NK-92 (cell line): ENCODE data around the gene PATJ.
"Not testable (repeated sequence)": the region's sequence is repeated elsewhere in the genome, so short reads cannot be mapped to it uniquely, and the experiment has no call there.

Source experiments
- DNase-seq: peaks from one replicate; lab custom pipeline; 2025; ENCODE audit not compliant: unreplicated experiment; lab: John Stamatoyannopoulos, UW

Gene PATJ

DNA sequence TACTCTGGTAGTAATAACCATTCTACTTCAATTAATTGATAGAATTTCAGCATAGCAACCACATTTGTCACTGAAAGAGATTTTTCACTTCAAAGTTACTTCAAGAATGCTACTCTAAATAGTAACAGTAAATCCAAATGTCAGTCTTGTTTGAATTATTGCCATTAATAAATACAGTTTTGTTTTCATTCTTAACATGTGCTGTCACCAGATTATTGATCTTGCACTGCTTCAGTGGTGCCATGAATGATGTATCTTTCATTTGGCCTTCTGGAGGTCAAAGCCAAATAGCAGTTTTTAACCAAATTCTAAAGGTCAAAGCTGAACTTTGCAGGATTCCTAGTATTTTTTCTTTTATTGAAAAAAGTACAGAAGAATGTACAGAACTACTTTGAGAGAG is 199.5 kb downstream of the PATJ start:
- no peak for DNase-seq

DNA sequence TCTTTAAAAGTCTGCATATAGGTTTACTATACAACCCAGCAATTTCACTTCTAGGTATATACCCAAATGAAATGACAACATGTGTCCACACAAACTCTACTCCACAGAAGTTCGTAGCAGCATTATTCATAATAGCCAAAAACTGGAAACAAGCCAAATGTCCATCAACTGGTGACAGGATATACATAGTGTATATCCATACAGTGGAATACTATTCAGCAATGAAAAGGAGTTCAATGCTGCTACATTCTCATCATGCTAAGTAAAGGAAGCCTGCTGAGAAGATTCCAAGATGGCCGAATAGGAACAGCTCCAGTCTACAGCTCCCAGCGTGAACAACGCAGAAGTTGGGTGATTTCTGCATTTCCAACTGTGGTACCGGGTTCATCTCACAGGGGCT is 200.6 kb downstream of the PATJ start:
- no peak for DNase-seq

DNA sequence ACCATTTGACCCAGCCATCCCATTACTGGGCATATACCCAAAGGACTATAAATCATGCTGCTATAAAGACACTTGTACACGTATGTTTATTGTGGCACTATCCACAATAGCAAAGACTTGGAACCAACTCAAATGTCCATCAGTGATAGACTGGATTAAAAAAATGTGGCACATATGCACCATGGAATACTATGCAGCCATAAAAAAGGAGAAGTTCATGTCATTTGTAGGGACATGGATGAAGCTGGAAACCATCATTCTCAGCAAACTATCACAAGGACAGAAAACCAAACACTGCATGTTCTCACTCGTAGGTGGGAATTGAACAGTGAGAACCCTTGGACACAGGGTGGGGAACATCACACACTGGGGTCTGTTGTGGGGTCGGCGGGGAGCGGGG is 206.4 kb downstream of the PATJ start:
- DNase-seq: not testable (repeated sequence)

DNA sequence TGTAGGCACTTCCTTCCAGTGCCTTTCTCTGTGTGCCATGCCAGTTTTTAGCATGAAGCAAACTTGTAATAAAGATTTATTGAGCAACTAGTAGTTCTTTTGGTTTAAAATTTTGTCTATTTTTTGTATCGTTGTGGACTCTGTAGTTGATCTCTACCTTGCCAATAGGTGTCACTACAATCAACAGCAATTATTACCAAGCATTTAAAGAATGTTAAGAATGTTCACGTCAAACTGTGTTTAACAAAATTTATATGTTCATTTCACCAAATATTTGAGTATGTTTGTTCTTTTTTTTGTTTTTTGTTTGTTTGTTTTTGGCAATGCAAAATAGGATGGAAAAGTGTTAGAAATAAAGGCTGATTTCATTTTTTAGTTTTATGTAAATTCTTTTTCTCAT is 208.1 kb downstream of the PATJ start:
- DNase-seq: no peak

DNA sequence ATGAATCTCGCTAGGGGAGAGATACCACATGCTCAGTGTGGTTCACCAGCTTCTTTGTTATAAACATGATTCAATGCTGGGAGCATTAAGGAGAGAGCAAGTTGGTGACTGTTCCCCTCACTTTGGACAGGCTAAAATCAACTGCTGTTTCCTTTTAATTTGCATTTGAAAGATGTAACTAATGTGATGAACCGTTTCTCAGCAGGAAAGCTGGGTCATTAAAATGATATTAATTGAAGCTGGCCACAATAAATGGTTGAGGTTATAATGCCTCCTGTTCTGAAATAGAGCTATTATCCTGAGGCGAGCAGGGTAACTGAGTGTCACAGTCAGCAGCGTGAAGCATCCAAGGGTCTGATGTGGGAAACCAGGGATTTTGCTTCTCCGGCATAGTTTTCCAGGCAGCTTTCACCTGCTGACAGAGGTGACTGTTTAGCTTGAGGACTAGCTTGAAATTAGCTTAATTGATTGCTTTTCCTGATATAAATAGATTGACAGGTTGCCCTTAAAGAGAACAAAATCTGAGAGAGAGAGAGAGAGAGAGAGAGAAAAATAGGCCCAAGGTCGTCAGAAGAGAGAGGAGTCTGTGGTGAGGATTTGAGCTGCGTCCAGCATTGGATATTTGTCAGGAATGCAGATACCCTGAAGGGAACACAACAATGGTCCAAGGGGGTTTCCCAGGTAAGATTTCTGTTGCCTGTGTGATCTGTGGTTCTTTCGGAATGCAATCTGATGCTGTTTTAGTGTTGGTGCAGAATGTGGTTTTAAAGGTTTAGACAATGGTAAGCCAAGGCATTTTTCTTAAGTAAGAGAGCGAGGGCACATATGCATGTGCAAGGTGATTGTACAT is 209.7 kb downstream of the PATJ start:
- DNase-seq: no peak

DNA sequence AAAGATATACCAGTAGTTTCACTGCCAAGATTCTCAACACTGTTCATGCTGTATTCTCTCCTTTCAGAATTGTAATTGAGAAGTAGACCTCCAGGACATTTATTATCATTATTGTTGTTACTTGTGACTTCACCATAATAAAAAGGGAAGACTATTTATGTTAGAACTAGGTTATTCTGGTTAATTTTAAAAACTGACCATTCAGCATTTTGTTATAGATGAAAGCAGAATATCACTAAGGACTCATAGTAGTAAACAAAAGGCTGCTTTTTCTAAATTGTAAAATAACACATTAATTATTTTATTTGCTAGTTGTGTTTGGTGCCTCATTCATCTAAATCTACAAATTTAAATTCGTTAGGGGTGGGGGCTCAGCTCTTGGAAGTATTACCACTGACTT is 210.4 kb downstream of the PATJ start:
- no peak for DNase-seq

DNA sequence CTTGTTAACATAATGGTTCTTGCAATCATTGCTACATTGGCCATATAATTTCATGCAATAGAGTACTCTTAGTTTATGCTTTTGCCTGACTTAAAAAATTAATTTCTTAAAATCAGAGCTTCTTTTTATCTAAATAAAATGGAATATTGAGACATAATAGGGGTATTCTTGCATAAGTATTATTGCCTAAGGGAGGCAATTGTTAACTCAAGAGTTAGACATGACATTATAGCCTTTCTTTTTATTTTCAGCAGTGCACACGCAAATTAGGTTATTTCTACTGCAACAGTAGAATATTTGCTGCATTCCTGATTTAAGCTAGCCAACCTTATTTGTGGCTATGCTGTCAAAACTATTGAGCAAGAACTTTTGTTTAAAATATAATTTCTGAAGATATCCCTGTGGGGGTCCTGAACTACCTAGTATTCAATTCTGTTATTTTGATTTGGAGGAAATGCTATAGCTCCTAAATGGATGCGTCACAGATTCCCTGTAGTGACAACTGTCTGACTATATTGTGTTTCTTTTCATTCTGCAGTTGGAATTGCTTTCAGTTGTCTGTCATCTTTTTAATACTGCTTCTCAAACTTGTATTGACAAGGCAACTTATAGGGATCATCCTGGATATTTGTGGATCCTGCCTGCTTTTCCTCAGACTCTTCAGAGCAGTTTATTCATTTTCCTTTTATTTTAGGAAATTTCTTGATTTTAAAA is 211.0 kb downstream of the PATJ start:
- no peak for DNase-seq

DNA sequence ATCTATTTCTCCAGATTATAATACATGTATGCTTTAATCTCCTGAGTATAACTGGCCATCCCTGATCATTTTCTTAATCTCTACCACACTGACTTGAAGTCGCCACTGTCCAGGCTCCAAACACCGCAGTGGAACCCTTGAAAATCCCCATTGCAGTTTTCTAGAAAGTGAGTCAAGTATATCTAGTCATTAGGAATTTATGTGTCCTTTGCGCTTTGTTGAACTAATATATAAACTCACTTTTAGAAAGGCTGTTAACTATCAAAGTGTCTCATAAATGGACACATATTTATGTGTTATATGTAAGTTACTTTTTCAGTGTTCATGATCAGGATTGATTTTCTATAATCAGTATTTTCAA is 211.5 kb downstream of the PATJ start:
- no peak for DNase-seq

DNA sequence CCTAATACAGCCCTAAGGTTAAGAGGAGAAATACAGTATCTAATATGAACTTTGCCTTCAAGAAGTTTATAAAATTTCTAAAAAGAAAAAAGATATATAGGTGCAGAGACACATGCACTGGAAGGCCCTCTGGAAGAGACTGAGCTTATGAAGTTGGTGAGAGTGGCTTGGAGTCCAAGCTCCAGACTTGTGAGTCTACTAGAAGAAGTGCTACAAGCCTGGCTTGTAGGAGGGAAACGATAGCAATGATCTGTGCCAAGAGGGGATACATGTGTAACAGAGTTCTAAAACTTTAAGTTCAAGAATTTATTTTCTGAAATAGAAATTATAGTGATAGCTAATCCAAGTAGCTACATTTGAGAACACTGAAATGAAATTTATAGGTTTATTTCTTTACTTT is 213.0 kb downstream of the PATJ start:
- no peak for DNase-seq

DNA sequence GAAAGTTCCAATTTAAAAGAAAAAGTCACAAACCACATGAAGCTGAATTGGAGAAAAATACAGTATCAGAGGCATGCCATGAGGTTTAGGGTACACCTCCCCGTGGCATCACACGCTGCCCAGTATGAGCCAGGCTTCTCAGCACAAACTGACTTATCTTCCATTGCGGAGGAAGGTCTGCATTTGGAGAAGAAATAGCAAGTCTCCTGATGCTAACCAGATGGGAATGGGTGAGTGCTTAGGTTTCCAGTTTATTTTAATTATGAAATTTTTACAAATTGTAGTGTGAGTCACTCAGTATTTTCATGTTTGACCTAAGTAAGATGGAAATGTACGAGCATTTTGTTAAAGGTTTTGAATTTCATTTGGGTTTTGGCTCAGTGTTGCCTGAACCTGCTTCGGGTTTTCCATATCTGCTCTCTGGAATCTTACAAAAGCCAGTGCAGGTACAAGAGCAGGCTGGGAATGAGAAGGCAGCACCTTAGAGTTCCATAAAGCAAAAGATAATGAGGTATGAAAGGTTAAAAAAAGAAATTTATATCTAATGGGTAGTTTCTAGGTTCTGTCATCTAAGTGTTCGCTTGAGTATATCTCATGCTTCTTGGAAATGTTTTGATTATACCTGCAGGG is 213.9 kb downstream of the PATJ start:
- no peak for DNase-seq

DNA sequence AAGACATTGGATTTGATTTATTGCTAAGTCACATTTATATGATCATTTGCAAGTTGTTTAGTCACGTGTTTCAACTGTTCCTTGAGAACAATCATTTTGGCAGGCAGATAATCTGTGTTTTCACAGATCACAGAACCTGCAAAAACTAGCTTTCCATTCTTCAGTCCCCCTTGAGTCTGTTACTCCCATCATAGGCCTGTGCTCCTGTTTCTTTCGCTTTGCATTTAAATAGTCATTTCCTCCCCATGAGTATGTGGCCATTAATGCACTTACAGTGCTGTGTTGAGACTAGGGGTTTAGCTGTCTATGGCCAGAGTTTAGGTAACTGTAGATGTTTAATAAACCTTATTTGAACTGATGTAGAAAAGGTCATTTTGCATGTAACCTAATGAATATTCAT is 214.5 kb downstream of the PATJ start:
- no peak for DNase-seq

DNA sequence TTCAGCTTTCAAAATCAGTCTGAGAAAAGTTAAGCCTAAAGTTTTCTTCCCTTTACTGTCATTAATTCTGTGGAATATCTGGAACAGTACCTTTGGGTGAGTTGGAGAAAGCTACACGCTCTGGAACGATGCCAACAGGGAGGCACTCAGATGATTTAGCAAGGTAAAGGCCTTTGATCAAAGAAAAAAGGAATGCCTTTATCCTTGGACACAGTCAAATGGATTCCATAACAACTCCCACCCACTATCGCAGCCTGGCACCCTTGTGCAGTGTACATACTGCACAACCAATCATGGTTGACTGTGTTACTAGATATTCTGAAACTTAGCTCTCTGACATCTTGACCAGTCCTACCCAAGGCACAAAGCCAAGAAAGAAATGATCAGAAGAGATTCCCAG is 218.7 kb downstream of the PATJ start:
- DNase-seq: no peak

DNA sequence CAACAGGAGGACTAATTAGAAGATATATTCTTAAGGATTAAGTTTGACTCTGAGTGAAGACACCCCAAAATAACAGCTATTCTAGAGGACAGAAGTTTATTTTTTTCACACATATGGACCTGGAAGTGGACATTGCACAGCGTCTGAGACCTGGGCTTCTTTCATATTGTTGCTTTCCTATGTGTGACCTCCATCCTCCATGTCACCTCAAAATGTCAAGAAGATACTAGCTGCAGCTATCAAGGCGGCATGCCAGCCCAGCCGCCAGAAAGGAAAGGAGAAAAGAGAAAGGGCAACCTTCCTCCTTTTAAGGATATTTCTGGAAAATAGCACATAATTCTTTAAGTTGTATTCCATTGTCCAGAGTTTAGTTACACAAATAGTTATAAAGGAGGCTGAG is 220.4 kb downstream of the PATJ start:
- DNase-seq: no peak

DNA sequence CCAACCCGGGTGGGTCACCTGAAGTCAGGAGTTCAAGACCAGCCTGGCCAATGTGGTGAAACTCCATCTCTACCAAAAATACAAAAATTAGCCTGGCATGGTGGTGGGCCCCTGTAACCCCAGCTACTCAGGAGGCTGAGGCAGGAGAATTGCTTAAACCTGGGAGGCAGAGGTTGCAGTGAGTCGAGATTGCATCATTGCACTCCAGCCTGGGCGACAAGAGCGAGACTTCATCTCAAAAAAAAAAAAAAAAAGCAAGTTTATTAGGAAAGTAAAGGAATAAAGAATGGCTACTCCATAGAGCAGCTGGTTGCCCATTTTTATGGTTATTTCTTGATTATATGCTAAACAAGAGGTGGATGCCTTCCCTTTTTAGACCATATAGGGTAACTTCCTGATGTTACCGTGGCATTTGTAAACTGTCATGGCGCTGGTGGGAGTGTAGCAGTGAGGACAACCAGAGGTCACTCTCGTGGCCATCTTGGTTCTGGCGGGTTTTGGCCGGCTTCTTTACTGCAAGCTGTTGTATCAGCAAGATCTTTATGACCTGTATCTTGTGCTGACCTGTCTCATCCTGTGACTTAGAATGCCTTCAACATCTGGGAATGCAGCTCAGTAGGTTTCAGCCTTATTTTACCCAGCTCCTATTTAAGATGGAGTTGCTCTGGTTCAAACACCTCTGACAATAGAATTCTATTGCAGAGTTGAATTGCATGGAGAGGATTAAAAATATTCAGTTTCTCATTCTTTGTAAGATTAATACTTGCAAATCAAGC is 224.4 kb downstream of the PATJ start:
- DNase-seq: not testable (repeated sequence)

DNA sequence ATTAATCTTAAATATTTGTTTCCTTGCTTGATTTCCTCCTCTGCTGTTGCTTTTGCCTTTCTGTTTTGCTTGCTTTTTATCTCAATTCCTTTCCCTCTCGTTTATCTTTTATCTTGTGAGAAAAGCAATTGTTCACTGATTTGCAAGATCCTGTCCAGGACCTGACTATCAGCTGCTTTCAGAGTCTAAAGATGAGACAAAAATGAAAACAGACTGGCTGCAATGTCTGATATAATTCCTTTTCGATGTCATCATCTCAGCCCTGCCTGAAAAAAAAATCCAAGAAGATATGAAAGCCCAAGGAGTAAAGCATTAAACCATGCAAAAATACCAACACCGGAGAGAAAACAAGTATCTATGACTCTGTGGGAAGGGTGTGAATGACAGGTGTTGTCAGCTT is 225.5 kb downstream of the PATJ start:
- DNase-seq: no peak

DNA sequence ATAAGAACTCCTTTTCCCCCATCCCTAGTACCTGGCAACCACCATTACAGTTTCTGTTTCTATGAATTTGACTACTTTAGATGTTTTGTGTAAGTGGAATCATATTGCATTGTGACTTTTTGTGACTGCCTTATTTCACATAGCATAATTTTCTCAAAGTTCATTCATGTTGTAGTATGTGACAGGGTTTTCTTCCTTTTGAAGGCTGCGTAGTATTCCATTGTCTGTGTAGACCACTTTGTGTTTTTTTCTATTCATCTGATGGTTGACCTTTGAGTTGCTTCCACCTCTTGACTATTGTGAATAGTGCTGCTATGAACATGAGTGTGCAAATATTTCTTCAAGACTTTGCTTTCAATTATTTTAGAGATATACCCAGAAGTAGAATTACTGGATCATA is 226.6 kb downstream of the PATJ start:
- no peak for DNase-seq

DNA sequence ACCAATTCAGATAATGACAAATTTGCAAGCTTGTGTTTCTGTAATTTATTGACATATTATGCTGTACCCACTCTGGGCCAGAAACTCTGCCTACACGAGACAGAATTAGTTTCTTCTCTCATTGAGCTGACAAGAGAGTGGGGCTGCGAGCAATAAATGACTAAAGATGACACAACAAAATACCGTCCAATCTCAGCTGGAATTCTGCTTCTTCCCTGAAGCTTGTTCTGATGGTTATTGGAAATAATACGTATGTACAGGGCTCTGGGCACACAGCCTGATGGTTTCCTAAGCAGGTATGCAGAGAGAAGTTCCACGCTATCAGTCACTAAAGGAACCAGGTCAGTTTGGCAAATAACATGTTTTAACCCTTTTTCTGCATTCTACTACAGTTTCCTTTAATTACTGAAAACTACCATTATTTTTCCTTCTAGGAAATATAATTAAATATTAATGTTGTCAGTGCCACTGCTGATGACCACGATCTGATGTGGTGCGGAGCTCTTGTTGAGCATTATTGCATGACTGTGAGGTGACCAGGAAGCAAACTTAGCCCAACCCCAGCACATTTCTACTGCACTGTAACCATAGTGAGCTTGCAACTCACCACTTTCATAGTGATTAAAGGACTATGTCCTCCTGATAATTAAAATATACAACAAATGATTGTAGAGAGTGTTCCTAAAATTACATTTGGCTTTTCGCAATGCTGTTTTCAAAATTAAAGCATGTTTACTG is 231.0 kb downstream of the PATJ start:
- DNase-seq: no peak

DNA sequence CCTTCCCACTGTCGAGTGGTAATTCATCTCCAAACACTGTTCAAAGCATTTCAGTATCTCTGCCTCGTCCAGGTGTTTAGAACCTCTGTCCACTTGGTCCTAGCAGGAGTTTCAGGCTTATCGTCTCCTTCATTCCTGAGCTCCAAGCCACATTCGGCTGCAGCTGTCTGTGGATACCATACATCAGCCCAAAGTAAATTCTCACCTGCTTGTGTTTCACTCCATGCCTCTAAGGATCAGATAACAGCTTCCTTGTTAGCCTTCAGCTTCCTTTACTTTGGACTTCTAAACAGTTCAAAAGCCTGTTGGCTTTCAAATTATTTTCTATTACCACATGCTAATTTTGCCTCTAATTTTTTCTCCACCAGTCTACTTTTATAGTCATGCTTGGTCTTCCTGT is 233.4 kb downstream of the PATJ start:
- no peak for DNase-seq

DNA sequence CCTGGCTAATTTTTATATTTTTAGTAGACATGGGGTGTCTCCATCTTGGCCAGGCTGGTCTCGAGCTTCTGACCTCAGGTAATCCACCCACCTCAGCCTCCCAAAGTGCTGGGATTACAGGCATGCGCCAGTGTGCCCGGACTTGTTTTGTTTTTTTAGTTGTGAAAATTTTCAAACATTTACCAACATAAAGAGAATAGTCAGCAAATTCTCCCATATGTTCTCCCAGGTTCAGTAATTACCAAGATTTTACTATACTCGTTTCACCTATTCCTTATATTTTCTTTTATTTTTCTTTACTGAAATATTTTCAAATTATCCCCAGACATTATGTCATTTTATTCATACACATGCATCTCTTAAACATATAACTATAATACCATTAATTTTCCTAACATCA is 234.3 kb downstream of the PATJ start:
- no peak for DNase-seq

DNA sequence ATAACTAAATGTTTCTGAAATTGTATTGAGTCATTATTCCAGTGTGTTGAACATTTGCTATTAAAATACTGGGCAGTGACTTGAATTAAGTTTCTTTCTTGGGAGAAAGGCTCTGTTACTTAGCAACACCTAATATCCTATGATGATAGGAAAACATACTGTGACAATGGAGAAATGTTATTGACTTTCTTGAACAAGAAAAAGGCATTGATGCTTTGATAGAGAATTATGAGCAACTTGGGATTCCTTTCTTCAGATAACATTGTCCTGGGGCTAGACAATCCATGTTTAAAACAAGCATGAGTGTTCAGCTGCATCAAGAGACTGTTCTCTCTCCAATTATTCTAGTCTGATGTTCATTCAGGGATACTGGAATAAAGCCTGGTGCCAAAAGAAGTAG is 236.5 kb downstream of the PATJ start:
- no peak for DNase-seq

DNA sequence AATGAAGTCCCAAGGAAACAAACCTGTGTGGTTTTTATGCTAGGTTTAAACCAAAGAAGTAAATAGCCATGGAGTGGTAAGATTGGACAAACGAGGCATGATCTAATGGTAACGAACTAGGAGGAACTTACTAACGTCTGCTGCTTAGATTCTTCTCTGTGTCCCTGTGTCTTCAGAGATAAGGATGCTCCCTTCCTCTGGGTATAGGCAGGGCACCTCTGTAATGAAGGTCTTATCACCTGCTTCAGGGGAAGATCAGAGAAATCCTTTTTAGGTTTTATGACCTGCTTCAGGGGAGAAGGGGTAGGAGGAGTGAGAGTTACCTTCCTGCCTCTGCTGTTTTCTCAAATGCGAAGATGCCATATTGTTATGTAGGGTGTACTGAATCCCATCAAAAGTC is 237.4 kb downstream of the PATJ start:
- no peak for DNase-seq
